ENCODE data around the gene ATP1A1. TPM values are rescaled to one million over a fixed set of nuclear protein-coding genes. Genes with fewer than 3 reads are reported as not detected.
A peak's percentile ranks its signal among the peaks of the same experiment; 100 is the strongest.

Gene ATP1A1
- total RNA-seq, 1 donor from 2014 or later: 213 TPM

DNA sequence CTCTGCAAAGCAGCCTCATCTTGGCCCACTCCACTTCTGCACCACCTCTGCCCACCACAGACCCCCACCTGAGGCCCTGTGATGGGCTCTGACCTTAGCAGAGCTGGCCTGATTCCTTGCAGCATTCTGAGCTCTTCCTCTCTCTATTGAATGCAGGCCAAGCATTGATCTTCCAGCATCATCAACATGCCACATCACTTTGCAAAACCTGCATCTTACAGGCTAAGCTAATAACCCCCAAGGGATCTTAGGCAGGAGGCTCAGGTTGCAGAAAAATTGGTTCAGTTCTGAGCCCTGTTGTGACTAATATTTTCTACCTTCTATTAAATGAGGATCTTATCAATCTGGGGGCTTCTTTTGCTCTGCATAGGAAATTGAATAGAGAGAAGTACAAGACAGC lies 78.7 kb downstream of the ATP1A1 start:
- H3K9me3 Mint-ChIP-seq (ENCODE audit: unreplicated experiment): no peaks in the 10 kb centered on the region
- H3K36me3 Mint-ChIP-seq (ENCODE audit: unreplicated experiment): no peaks in the 10 kb centered on the region
- H3K27me3 Mint-ChIP-seq (ENCODE audit: unreplicated experiment): peaks cover 8% of the 10 kb centered on the region
- TF ChIP-seq, protein P1, sequence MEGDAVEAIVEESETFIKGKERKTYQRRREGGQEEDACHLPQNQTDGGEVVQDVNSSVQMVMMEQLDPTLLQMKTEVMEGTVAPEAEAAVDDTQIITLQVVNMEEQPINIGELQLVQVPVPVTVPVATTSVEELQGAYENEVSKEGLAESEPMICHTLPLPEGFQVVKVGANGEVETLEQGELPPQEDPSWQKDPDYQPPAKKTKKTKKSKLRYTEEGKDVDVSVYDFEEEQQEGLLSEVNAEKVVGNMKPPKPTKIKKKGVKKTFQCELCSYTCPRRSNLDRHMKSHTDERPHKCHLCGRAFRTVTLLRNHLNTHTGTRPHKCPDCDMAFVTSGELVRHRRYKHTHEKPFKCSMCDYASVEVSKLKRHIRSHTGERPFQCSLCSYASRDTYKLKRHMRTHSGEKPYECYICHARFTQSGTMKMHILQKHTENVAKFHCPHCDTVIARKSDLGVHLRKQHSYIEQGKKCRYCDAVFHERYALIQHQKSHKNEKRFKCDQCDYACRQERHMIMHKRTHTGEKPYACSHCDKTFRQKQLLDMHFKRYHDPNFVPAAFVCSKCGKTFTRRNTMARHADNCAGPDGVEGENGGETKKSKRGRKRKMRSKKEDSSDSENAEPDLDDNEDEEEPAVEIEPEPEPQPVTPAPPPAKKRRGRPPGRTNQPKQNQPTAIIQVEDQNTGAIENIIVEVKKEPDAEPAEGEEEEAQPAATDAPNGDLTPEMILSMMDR (IDR thresholded peaks at IDR 0.05): no peak
- H3K27ac Mint-ChIP-seq (ENCODE audit: unreplicated experiment): no peak overlapping the region
- peaks cover 47% of the 10 kb centered on the region for H3K4me1 Mint-ChIP-seq (ENCODE audit: unreplicated experiment)
- DNase-seq (ENCODE audit: extremely low spot score, unreplicated experiment): no peak
- no peak overlapping the region for H3K4me3 Mint-ChIP-seq (ENCODE audit: unreplicated experiment)

DNA sequence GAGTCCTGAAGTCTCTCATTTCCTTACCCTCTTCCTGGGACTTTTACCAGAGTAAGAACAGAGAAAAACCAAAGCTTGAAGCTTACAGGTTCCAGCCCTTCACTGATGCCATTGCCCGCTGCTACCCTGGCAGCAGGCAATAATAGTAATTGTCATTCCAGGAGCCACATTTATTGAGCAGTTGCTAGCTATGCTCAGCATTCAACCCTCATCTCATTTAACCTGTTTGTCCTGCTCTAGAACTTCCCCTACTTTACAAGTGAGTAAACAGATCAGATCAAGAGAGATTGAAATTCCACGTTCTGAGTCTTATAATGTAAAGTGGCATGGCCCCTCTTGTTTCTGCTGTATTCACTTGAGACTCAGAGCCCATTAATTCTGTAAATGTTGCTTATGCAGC lies 80.4 kb downstream of the ATP1A1 start:
- Mint-ChIP-seq H3K9me3 (ENCODE audit: unreplicated experiment) (no peaks in the 10 kb centered on the region), H3K4me3 (ENCODE audit: unreplicated experiment) (no peak overlapping the region), H3K27ac (ENCODE audit: unreplicated experiment) (no peak overlapping the region), H3K36me3 (ENCODE audit: unreplicated experiment) (no peaks in the 10 kb centered on the region), H3K27me3 (ENCODE audit: unreplicated experiment) (peaks cover 8% of the 10 kb centered on the region), H3K4me1 (ENCODE audit: unreplicated experiment) (peaks cover 40% of the 10 kb centered on the region)
- DNase-seq (ENCODE audit: extremely low spot score, unreplicated experiment): no peak
- TF ChIP-seq, protein P1 (IDR thresholded peaks at IDR 0.05): no peak

DNA sequence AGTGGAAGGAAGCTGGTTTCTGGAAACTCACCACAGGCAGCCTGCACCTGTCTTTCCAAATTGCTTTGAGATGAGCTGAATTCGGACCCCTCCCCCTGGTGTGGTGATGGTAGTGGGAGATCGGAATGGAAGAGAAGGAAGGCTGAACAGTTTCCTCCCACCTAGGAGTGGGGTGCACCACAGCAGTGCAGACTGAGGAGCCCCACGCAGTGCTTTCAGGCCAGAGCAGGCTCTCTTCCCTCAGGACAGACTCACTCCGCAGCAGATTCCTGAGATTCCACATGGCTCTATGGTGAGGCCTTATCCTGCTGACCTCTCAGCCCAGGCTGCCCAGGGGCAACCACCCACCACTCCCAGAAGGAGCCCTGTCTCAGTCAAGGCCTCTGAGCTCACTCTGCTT lies 80.9 kb downstream of the ATP1A1 start:
- Mint-ChIP-seq H3K9me3 (ENCODE audit: unreplicated experiment) (no peaks in the 10 kb centered on the region), H3K36me3 (ENCODE audit: unreplicated experiment) (no peaks in the 10 kb centered on the region), H3K4me3 (ENCODE audit: unreplicated experiment) (no peak overlapping the region), H3K27ac (ENCODE audit: unreplicated experiment) (peak overlapping the region; percentile 3), H3K4me1 (ENCODE audit: unreplicated experiment) (peaks cover 36% of the 10 kb centered on the region), H3K27me3 (ENCODE audit: unreplicated experiment) (peaks cover 11% of the 10 kb centered on the region)
- DNase-seq (ENCODE audit: extremely low spot score, unreplicated experiment): no peak
- TF ChIP-seq, protein P1 (IDR thresholded peaks at IDR 0.05): no peak

Other genes starting within 250 kb of the ATP1A1 start
- gene CD58, start 197.8 kb downstream of the ATP1A1 start, total RNA-seq: 11.0 and 11.1 TPM in 2 replicates